HG03025 (cell line): ENCODE data around the gene TMEM63A.
A peak's percentile ranks its signal among the peaks of the same experiment; 100 is the strongest.
"Not testable (repeated sequence)": the region's sequence is repeated elsewhere in the genome, so short reads cannot be mapped to it uniquely, and the experiment has no call there.

Experiments
- ATAC-seq: cut with Tn5 transposase; IDR thresholded peaks from one replicate; pipeline ENCODE4 v1.9.1; 2021; ENCODE audit warnings: mild to moderate bottlenecking, moderate library complexity; ENCODE audit not compliant: unreplicated experiment, low FRiP score

TMEM63A gene

GRCh38 chr1:225823811-225824261 lies 58.3 kb downstream of the TMEM63A start:
- ATAC-seq, result no peak

GRCh38 chr1:225822655-225823403 lies 59.4 kb downstream of the TMEM63A start:
- ATAC-seq, result no peak

GRCh38 chr1:225820522-225821120 lies 61.6 kb downstream of the TMEM63A start:
- ATAC-seq, result no peak

- ATAC-seq, result no peak
Measured at GRCh38 chr1:225819346-225820192, 62.6 kb downstream of the TMEM63A start.

- ATAC-seq, result no peak
Measured at GRCh38 chr1:225818229-225818628, 64.0 kb downstream of the TMEM63A start.

GRCh38 chr1:225817611-225818061 lies 64.5 kb downstream of the TMEM63A start:
- no peak for ATAC-seq

- no peak for ATAC-seq
Measured at GRCh38 chr1:225816643-225817538, 65.3 kb downstream of the TMEM63A start.

- ATAC-seq, result no peak
Measured at GRCh38 chr1:225815526-225816178, 66.5 kb downstream of the TMEM63A start.

GRCh38 chr1:225815090-225815489 lies 67.1 kb downstream of the TMEM63A start:
- ATAC-seq, result not testable (repeated sequence)

- no peak for ATAC-seq
Measured at GRCh38 chr1:225814381-225814780, 67.8 kb downstream of the TMEM63A start.

GRCh38 chr1:225813214-225813964 lies 68.8 kb downstream of the TMEM63A start:
- no peak for ATAC-seq

GRCh38 chr1:225812488-225813213 lies 69.5 kb downstream of the TMEM63A start:
- ATAC-seq, result no peak

GRCh38 chr1:225811622-225812487 lies 70.3 kb downstream of the TMEM63A start:
- ATAC-seq, result no peak

GRCh38 chr1:225810579-225811538 lies 71.3 kb downstream of the TMEM63A start:
- ATAC-seq, result not testable (repeated sequence)

GRCh38 chr1:225809842-225810578 lies 72.2 kb downstream of the TMEM63A start, which contains the start of gene EPHX1:
EPHX1 (plus strand) TSS chr1:225810124; CDS start chr1:225828730, 18,606 bp downstream.
- ATAC-seq, result peak; percentile 98
